A549 (cell line): ENCODE measurements around the gene ZBTB45. TPM values are rescaled to one million over a fixed set of nuclear protein-coding genes. Genes with fewer than 3 reads are reported as not detected.
A peak's percentile ranks its signal among the peaks of the same experiment; 100 is the strongest.

Experiments
- ATAC-seq, 2 experiments: fragments of 200-7000 bp in 1 of 2; fragments of >200 bp in 1 of 2; cut with Nextera tagmentation in 1 of 2; cut with Tn5 transposase in 1 of 2; 3 replicates each; pipeline versions ENCODE4 v1.8.0 to v1.9.1; 2018 to 2020; ENCODE audit warnings: mild to moderate bottlenecking in 1 of 2, moderate library complexity in 1 of 2
- CTCF ChIA-PET: fragments of 300-600 bp; sonication (Branson Sonifier 250); formaldehyde crosslinking; extraction: SDS; loops from one replicate; lab custom pipeline; 2021; ENCODE audit warnings: antibody characterized with exemption, inconsistent platforms; lab: Yijun Ruan, JAX
- POLR2A ChIA-PET: fragments of 350-600 bp; formaldehyde crosslinking; extraction: SDS; loops from one replicate; lab custom pipeline; 2021; ENCODE audit warnings: antibody characterized with exemption, inconsistent platforms; lab: Yijun Ruan, JAX
- DNase-seq, 2 experiments: peaks; one replicate each; pipeline versions ENCODE4 v3.0.0 to v3.0.0-alpha.2; 2011 to 2016; ENCODE audit warnings: low read depth in 1 of 2, low spot score in 1 of 2
- FAIRE-seq: peaks from 2 replicates; lab custom pipeline; 2011; peaks lifted over from hg19 to GRCh38; lab: Jason Lieb, UNC
- H3K27ac ChIP-seq, 2 experiments: fragments of >200 bp; sonication (Bioruptor Twin); formaldehyde crosslinking; 3 replicates each; pipeline ENCODE4 v1.5.1; 2016 to 2017
- H3K4me1 ChIP-seq: fragments of >200 bp; sonication (Bioruptor Twin); formaldehyde crosslinking; 3 replicates; pipeline ENCODE4 v1.6.1; 2016
- H3K4me2 ChIP-seq: fragments of >200 bp; sonication (Bioruptor Twin); formaldehyde crosslinking; 3 replicates; pipeline ENCODE4 v1.6.1; 2016
- H3K4me3 ChIP-seq: fragments of >200 bp; sonication (Bioruptor Twin); formaldehyde crosslinking; 3 replicates; pipeline ENCODE4 v1.5.1; 2016
- H3K9me3 ChIP-seq: fragments of >200 bp; sonication (Bioruptor Twin); formaldehyde crosslinking; 3 replicates; pipeline ENCODE4 v1.6.1; 2016
- CTCF ChIP-seq: fragments of >200 bp; sonication (Bioruptor Twin); formaldehyde crosslinking; IDR thresholded peaks from 3 replicates; pipeline ENCODE4 v1.5.1; 2016
- JUNB ChIP-seq: fragments of >200 bp; sonication (Bioruptor Twin); formaldehyde crosslinking; IDR thresholded peaks from 2 replicates; pipeline ENCODE4 v1.6.1; 2016
- KDM5A ChIP-seq: fragments of 200-600 bp; sonication (generic); IDR thresholded peaks from 2 replicates; pipeline ENCODE4 v1.6.1; 2016; ENCODE audit warnings: antibody characterized with exemption, mild to moderate bottlenecking
- MAFK ChIP-seq: fragments of 450-650 bp; IDR thresholded peaks from 2 replicates; pipeline ENCODE4 v1.6.1; 2014; ENCODE audit not compliant: partially characterized antibody
- MYC ChIP-seq: IDR thresholded peaks from 2 replicates; pipeline ENCODE4 v1.6.1; 2012; ENCODE audit warnings: mild to moderate bottlenecking, inconsistent platforms, low read length, improper control_type of control experiment, borderline replicate concordance
- NR3C1 ChIP-seq: fragments of >200 bp; sonication (Bioruptor Twin); formaldehyde crosslinking; IDR thresholded peaks from 3 replicates; pipeline ENCODE4 v1.6.1; 2017
- PBX3 ChIP-seq: IDR thresholded peaks from 2 replicates; pipeline ENCODE4 v1.6.1; 2012
- REST ChIP-seq: fragments of 200-600 bp; sonication (generic); IDR thresholded peaks from 2 replicates; pipeline ENCODE4 v1.6.1; 2016; ENCODE audit warnings: antibody characterized with exemption, mild to moderate bottlenecking, moderate library complexity
- RNF2 ChIP-seq: fragments of 200-600 bp; sonication (generic); IDR thresholded peaks from 2 replicates; pipeline ENCODE4 v1.6.1; 2016; ENCODE audit warnings: low read depth, mild to moderate bottlenecking, antibody characterized with exemption, moderate library complexity, borderline replicate concordance
- ZFP36 ChIP-seq: fragments of 450-650 bp; IDR thresholded peaks from 2 replicates; pipeline ENCODE4 v1.6.1; 2014; ENCODE audit warnings: borderline replicate concordance; ENCODE audit not compliant: partially characterized antibody
- WGBS: methylation state at CpG from one replicate; pipeline ENCODE4 v1.1.6; 2017; ENCODE audit errors: missing lambda C conversion rate; 5-methylcytosine and 5-hydroxymethylcytosine counted together
- polyA plus RNA-seq, 4 experiments: library from polyadenylated mRNA; depleted of rRNA in 3 of 4; stranded (reverse); fragments of >200 nt; fragmentation: RNase III in 1 of 4; extraction: RNeasy Plus Mini Kit Qiagen cat#74134 plus additional on column Dnase treatment in 1 of 4; gene quantifications; 2 replicates in 3 of 4; 3 replicates in 1 of 4; pipeline ENCODE4 v1.2.3, GENCODE V29; 2011 to 2017
- small RNA-seq, 6 experiments: library from RNA; depleted of rRNA; stranded (forward); fragments of <200 nt; gene quantifications; one replicate each; pipeline ENCODE3, GENCODE V24; 2012

The ZBTB45 gene
- polyA plus RNA-seq, 2 of the 4 experiments (the other 2 are of a cell fraction) = 6.4 to 13.4 TPM

- Histone ChIP-seq H3K4me2 (peak overlapping the region; percentile 82), H3K4me3 (peak overlapping the region; percentile 97), H3K4me1 (peaks cover 6% of the 10 kb centered on the region; the same call in 2 of the 3 replicates), H3K9me3 (no peaks in the 10 kb centered on the region), H3K27ac (peak overlapping the region; percentile 52 to 82; a peak in 5 of 6 replicates)
- no peak for FAIRE-seq
- DNase-seq = peak in 1 of 2 experiments; percentile 58
- ChIA-PET POLR2A (interaction anchor here (0.6 to 2.2 kb wide), 3 partner anchors 9 to 104 kb away, joined by 3 to 7 read pairs (median 3); partner anchors contain the start of genes ZNF497 and ZNF584), CTCF (interaction anchor here (0.9 to 2.0 kb wide), 3 partner anchors 10 to 63 kb away, joined by 3 to 4 read pairs (median 3); no protein-coding TSS in a partner anchor)
- peak; percentile 64 to 68 for ATAC-seq
- no peak for TF ChIP-seq NR3C1
- TF ChIP-seq CTCF = 0 out of 3 replicates have a peak, but pooled peaks have one; percentile 7
- TF ChIP-seq PBX3 = no peak
- TF ChIP-seq MAFK = no peak
- TF ChIP-seq RNF2 = no peak
- TF ChIP-seq ZFP36 = peak; percentile 54
- TF ChIP-seq MYC = 0 out of 2 replicates have a peak, but pooled peaks have one; percentile 21
- no peak for TF ChIP-seq JUNB
- TF ChIP-seq REST = no peak
- no peak for TF ChIP-seq KDM5A
- WGBS = 37% methylated on average over 20 of the region's 20 CpGs
Observed at GRCh38 chr19:58466089-58466759, 53.4 kb downstream of the ZBTB45 start.

Small RNA genes within 50 kb of the gene (small RNA-seq; reads per million reads assigned to genes)
- 0 to 1.6 (median 0.64) reads per million in 6 experiments for gene MIR6807
- 0 reads per million in 6 experiments for gene RN7SL525P
- gene RN7SL693P = 0 reads per million in 6 experiments
- 0 reads per million in 6 experiments for gene RNU6-1337P

Other genes starting within 250 kb of the ZBTB45 start
- 4.0 and 5.6 TPM in 2 replicates for gene ZNF8, start 240.9 kb downstream of the ZBTB45 start, polyA plus RNA-seq (2011; rRNA removed)
- gene ZNF8, start 240.9 kb downstream of the ZBTB45 start, polyA plus RNA-seq (2017; fragmentation: RNase III; extraction: RNeasy Plus Mini Kit Qiagen cat#74134 plus additional on column Dnase treatment) = 2.0 to 2.3 TPM (median 2.3 TPM) in 3 replicates
- 112 and 142 TPM in 2 replicates for gene ERVK3-1, start 214.4 kb downstream of the ZBTB45 start, polyA plus RNA-seq (2011; rRNA removed)
- gene ERVK3-1, start 214.4 kb downstream of the ZBTB45 start, polyA plus RNA-seq (2017; fragmentation: RNase III; extraction: RNeasy Plus Mini Kit Qiagen cat#74134 plus additional on column Dnase treatment) = 104 to 126 TPM (median 109 TPM) in 3 replicates
- gene ZSCAN22, start 192.8 kb downstream of the ZBTB45 start, polyA plus RNA-seq (2011; rRNA removed) = 4.4 and 5.3 TPM in 2 replicates
- 2.0 to 2.2 TPM (median 2.0 TPM) in 3 replicates for gene ZSCAN22, start 192.8 kb downstream of the ZBTB45 start, polyA plus RNA-seq (2017; fragmentation: RNase III; extraction: RNeasy Plus Mini Kit Qiagen cat#74134 plus additional on column Dnase treatment)
- 1.5 and 2.5 TPM in 2 replicates for gene A1BG, start 166.3 kb downstream of the ZBTB45 start, polyA plus RNA-seq (2011; rRNA removed)
- gene A1BG, start 166.3 kb downstream of the ZBTB45 start, polyA plus RNA-seq (2017; fragmentation: RNase III; extraction: RNeasy Plus Mini Kit Qiagen cat#74134 plus additional on column Dnase treatment) = 9.3 to 11.1 TPM (median 9.5 TPM) in 3 replicates
- 1.1 and 1.4 TPM in 2 replicates for gene ZNF497, start 157.1 kb downstream of the ZBTB45 start, polyA plus RNA-seq (2011; rRNA removed)
- 1.6 to 2.4 TPM (median 2.0 TPM) in 3 replicates for gene ZNF497, start 157.1 kb downstream of the ZBTB45 start, polyA plus RNA-seq (2017; fragmentation: RNase III; extraction: RNeasy Plus Mini Kit Qiagen cat#74134 plus additional on column Dnase treatment)
- gene ZNF837, start 138.8 kb downstream of the ZBTB45 start, polyA plus RNA-seq (2011; rRNA removed) = 0.70 and 0.74 TPM in 2 replicates
- gene ZNF837, start 138.8 kb downstream of the ZBTB45 start, polyA plus RNA-seq (2017; fragmentation: RNase III; extraction: RNeasy Plus Mini Kit Qiagen cat#74134 plus additional on column Dnase treatment) = 0.62 to 1.1 TPM (median 1.0 TPM) in 3 replicates
- 2,475 and 2,940 TPM in 2 replicates for gene RPS5, start 132.5 kb downstream of the ZBTB45 start, polyA plus RNA-seq (2011; rRNA removed)
- 2,123 to 2,259 TPM (median 2,149 TPM) in 3 replicates for gene RPS5, start 132.5 kb downstream of the ZBTB45 start, polyA plus RNA-seq (2017; fragmentation: RNase III; extraction: RNeasy Plus Mini Kit Qiagen cat#74134 plus additional on column Dnase treatment)
- not detected in 2 replicates for gene RNF225, start 124.2 kb downstream of the ZBTB45 start, polyA plus RNA-seq (2011; rRNA removed)
- not detected in 3 replicates for gene RNF225, start 124.2 kb downstream of the ZBTB45 start, polyA plus RNA-seq (2017; fragmentation: RNase III; extraction: RNeasy Plus Mini Kit Qiagen cat#74134 plus additional on column Dnase treatment)
- gene ZNF584, start 111.2 kb downstream of the ZBTB45 start, polyA plus RNA-seq (2011; rRNA removed) = 18.2 and 21.2 TPM in 2 replicates
- 13.6 to 15.6 TPM (median 14.8 TPM) in 3 replicates for gene ZNF584, start 111.2 kb downstream of the ZBTB45 start, polyA plus RNA-seq (2017; fragmentation: RNase III; extraction: RNeasy Plus Mini Kit Qiagen cat#74134 plus additional on column Dnase treatment)
- gene ZNF132, start 79.7 kb downstream of the ZBTB45 start, polyA plus RNA-seq (2011; rRNA removed) = 0.16 and 0.19 TPM in 2 replicates
- gene ZNF132, start 79.7 kb downstream of the ZBTB45 start, polyA plus RNA-seq (2017; fragmentation: RNase III; extraction: RNeasy Plus Mini Kit Qiagen cat#74134 plus additional on column Dnase treatment) = 0.05 to 0.13 TPM (median 0.09 TPM) in 3 replicates
- gene ZNF324B, start 68.2 kb downstream of the ZBTB45 start, polyA plus RNA-seq (2011; rRNA removed) = 3.8 and 4.1 TPM in 2 replicates
- gene ZNF324B, start 68.2 kb downstream of the ZBTB45 start, polyA plus RNA-seq (2017; fragmentation: RNase III; extraction: RNeasy Plus Mini Kit Qiagen cat#74134 plus additional on column Dnase treatment) = 6.8 TPM in 3 replicates
- 3.0 and 3.1 TPM in 2 replicates for gene ZNF324, start 52.7 kb downstream of the ZBTB45 start, polyA plus RNA-seq (2011; rRNA removed)
- 6.4 to 6.9 TPM (median 6.9 TPM) in 3 replicates for gene ZNF324, start 52.7 kb downstream of the ZBTB45 start, polyA plus RNA-seq (2017; fragmentation: RNase III; extraction: RNeasy Plus Mini Kit Qiagen cat#74134 plus additional on column Dnase treatment)
- 6.2 and 7.4 TPM in 2 replicates for gene ZNF446, start 43.5 kb downstream of the ZBTB45 start, polyA plus RNA-seq (2011; rRNA removed)
- gene ZNF446, start 43.5 kb downstream of the ZBTB45 start, polyA plus RNA-seq (2017; fragmentation: RNase III; extraction: RNeasy Plus Mini Kit Qiagen cat#74134 plus additional on column Dnase treatment) = 9.9 to 12.5 TPM (median 11.0 TPM) in 3 replicates
- gene SLC27A5, start 7.8 kb downstream of the ZBTB45 start, polyA plus RNA-seq (2011; rRNA removed) = 30.2 and 36.7 TPM in 2 replicates
- 36.7 to 40.4 TPM (median 37.8 TPM) in 3 replicates for gene SLC27A5, start 7.8 kb downstream of the ZBTB45 start, polyA plus RNA-seq (2017; fragmentation: RNase III; extraction: RNeasy Plus Mini Kit Qiagen cat#74134 plus additional on column Dnase treatment)
- 576 and 735 TPM in 2 replicates for gene TRIM28, start 24.3 kb upstream of the ZBTB45 start, polyA plus RNA-seq (2011; rRNA removed)
- gene TRIM28, start 24.3 kb upstream of the ZBTB45 start, polyA plus RNA-seq (2017; fragmentation: RNase III; extraction: RNeasy Plus Mini Kit Qiagen cat#74134 plus additional on column Dnase treatment) = 656 to 743 TPM (median 666 TPM) in 3 replicates
- gene CHMP2A, start 35.3 kb upstream of the ZBTB45 start, polyA plus RNA-seq (2011; rRNA removed) = 223 and 280 TPM in 2 replicates
- gene CHMP2A, start 35.3 kb upstream of the ZBTB45 start, polyA plus RNA-seq (2017; fragmentation: RNase III; extraction: RNeasy Plus Mini Kit Qiagen cat#74134 plus additional on column Dnase treatment) = 192 to 227 TPM (median 198 TPM) in 3 replicates
- gene UBE2M, start 38.8 kb upstream of the ZBTB45 start, polyA plus RNA-seq (2011; rRNA removed) = 185 and 190 TPM in 2 replicates
- 135 to 139 TPM (median 137 TPM) in 3 replicates for gene UBE2M, start 38.8 kb upstream of the ZBTB45 start, polyA plus RNA-seq (2017; fragmentation: RNase III; extraction: RNeasy Plus Mini Kit Qiagen cat#74134 plus additional on column Dnase treatment)
- 19.5 and 20.3 TPM in 2 replicates for gene MZF1, start 53.5 kb upstream of the ZBTB45 start, polyA plus RNA-seq (2011; rRNA removed)
- gene MZF1, start 53.5 kb upstream of the ZBTB45 start, polyA plus RNA-seq (2017; fragmentation: RNase III; extraction: RNeasy Plus Mini Kit Qiagen cat#74134 plus additional on column Dnase treatment) = 19.1 to 21.7 TPM (median 20.3 TPM) in 3 replicates